ENCODE measurements around the gene SLIT3. TPM values are rescaled to one million over a fixed set of nuclear protein-coding genes. Genes with fewer than 3 reads are reported as not detected.

Gene SLIT3
- total RNA-seq, 1 donor from 2014 or later = 0.75 TPM

DNA sequence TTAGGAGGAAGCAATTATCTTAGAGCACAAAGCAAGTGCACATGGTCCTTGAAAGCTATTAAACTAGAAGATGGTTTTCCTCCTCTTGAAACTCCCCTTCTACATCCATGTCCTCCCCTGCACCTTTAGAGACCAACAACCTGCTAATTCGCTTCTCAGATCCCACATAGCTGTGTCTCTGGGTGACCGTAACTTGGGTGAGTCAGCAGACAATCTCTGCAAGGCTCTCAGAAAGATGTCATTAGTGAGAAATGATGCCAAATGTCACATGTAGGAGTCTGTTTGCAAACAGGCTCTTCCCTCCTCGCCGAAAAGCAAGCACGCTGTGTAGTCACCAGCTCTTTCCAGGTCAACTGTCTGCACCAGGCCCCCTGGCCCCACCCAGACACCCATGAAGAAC, 291.8 kb downstream of the SLIT3 start:
- DNase-seq (ENCODE audit: low spot score) (no peak), ATAC-seq (no peak)

DNA sequence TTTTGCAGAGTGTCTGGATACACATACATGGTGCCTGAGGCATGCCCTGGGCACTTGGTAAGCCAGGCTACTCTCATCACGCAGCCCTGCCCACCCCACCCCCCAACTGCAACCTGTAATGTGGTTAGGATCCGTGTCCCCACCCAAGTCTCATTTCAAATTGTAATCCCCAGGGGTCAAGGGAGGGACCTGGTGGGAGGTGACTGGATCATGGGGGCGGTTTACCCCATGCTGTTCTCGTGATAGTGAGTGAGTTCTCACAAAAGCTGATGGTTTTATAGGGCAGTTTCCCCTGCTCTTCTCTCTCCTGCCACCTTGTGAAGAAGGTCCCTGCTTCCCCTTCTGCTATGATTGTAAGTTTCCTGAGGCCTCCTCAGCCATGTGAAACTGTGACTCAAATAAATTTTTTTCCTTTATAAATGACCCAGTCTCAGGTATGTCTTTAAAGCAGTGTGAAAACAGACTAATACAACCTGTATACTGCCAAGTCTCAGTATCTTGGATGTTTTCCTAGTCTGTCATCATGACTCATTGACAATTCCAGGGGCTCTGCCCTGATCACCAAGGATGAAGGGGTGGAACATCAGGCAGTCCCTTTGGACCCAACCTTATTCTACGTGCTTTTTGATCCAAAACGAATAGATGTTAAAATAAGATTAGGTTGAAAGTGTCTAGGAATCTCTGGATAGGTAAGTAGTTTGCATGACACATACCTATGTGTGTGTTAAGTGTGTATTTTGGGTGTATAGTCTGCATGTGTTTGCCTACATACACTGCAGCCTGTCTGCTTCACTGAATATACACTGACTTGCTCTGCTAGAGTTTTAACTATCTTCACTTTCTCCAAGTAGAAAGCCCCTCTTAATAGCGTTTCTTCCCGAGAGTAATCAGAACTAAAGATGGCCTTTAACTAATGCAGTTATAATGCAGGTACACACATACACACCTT, 293.8 kb downstream of the SLIT3 start:
- ATAC-seq = no peak
- DNase-seq (ENCODE audit: low spot score) = no peak

DNA sequence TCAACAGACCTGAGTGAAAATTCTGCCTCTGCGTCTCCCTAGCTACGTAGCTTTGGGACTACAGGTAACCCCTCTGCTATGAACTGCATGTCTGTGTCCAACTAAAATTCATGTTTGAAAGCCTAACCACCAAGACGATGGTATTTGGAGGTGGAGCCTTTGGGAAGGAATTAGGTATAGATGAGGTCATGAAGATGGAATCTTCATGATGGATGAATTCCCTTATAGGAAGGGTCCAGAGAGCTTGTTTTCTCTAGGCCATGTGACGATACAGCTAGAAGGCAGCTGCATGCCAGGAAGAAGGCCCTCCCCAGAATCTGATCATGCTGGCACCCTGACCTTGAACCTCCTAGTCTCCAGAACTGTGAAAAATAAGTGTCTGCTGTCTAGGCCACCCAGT, 296.4 kb downstream of the SLIT3 start:
- ATAC-seq (no peak), DNase-seq (ENCODE audit: low spot score) (no peak)

DNA sequence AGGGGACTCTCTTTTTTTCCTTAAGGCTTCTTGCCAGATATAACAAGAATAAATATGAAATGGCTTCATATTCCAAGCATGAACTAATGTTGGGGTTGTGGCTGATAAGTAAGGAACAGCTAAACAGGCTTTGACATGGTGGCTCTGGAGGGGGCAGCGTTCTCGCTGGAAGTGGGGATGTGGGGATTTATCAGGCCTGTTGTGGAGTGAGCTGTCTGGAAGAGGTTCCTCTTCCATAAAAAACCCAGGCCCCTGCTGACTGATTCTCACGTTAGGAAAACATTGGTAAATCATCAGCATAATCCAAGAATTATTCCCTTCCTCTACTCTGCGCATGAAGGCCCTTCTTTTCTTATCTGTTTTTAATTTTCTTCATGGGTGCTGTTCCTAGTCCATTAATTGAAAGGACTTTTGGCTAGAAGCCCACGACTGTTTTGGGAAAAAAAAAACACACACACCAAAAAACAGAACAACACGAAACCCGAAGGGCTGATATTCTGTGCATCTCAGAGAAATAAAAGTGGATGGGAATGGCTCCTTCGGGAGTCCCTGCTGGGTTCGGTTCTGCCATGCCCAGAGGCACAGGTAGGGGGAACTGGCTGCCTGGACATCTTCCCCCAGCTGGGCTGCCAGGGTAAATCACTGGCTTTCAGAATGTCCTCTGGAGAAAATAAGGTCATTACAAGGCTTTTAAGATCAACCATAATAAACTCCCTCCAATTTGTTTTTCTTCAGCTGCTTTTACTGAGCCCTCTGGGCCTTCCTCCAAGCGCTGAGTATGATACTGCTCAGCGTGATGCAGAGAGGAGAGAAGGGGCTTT, 297.0 kb downstream of the SLIT3 start:
- ATAC-seq = no peak
- DNase-seq (ENCODE audit: low spot score) = no peak

DNA sequence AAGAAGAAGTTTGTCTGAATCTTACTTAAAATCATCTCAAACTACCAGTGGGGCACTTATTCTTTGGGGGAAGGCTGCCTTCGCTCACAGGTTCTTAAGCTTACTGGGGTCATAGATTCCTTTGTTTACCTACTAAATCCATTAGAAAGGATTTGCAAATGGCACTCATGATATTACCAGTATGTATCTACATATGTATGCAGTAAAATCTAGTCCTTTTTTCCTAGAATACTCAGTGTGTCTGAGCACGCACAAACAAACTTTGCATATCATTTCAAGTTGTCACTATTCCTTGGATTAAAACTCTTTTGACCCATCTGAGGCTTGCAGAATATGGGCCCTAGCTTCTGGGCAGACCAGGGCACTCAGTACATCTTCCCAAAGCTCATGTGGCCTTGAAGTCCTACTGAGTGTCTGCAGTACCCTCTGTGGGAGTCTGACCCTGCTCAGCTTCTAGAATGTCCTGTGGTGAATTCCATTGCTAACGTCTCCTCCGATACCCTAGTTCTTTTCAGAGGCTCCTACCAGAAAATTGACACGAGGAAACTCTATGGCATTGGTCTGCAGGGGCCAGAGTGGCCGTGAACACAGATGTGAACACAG, 297.9 kb downstream of the SLIT3 start:
- ATAC-seq (no peak), DNase-seq (ENCODE audit: low spot score) (no peak)

DNA sequence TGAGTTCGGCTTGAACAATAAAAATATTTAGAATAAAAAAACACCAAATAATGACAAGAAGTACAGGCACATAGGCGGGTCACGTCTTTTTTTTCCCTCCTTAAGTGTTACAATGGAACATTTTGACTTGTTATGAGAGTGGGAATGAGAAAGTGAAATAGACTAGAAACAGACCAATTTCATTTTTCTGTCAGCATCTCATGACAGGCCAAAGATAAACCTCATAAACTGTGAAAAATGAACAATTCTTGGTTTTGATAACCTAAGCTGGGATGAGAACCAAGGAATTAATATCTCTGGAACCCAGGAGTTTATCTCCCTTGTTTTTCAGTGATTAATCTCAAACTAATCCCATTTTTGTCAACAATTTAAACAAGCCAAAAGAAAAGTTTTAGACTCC, 299.5 kb downstream of the SLIT3 start:
- ATAC-seq (no peak), DNase-seq (ENCODE audit: low spot score) (no peak)

DNA sequence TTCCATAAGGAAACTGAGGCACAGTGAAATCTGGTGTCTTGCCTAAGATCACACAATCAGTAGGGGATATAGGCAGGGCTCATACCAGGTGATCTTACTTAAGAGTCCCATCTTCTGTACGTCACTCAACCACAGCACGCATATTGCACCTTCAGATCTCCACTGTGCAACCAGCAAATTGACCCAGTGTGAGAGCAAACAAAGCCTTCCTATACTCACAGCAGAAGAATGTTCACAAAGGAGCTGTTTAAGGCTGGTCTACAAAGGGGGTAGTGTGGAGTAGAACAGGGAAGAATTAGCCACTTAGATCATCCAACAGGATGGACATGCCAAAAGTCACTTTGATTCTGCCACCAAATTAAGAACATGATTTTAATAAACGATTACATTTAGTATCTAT, 305.9 kb downstream of the SLIT3 start:
- DNase-seq (ENCODE audit: low spot score) (no peak), ATAC-seq (no peak)

DNA sequence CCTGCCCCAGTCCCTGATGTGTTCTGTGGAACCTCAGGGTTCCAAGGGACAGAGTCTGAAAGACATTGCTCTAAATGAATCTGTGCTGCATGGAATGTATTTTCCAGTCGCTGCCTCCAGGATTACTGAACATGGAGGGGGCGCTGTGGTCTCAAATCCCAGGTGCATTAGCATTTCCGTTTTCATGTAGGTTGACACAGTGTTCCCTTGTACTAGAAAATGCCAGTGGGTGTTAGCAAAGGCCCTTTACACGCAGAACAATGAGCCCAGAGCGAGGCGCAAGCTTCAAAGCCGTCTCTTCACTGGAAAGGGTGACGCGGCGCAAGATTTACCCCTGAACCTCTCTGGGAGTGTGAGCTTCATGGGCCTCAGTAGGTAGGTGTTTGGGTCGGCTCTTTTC, 308.3 kb downstream of the SLIT3 start:
- DNase-seq (ENCODE audit: low spot score) (no peak), ATAC-seq (no peak)

DNA sequence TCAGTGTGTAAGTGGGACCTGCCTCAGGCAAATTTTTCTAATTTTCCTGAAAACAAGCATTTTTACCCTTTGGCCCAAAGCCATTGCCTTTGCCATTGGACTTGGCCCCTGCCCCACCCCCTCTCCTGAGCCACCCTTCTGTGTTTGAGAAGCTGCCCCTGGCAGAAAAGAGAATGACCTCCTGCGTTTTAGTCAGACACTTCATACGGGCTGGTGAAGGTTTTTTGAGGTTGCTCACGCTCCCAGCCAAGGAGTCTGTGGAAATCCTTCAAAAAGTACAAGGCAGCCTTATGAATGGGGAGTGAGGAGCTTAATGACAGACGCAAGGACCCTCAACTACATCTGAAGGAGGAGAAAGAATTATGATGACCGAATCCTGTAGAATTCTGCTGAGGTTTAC, 308.9 kb downstream of the SLIT3 start:
- no peak for DNase-seq (ENCODE audit: low spot score)
- no peak for ATAC-seq

DNA sequence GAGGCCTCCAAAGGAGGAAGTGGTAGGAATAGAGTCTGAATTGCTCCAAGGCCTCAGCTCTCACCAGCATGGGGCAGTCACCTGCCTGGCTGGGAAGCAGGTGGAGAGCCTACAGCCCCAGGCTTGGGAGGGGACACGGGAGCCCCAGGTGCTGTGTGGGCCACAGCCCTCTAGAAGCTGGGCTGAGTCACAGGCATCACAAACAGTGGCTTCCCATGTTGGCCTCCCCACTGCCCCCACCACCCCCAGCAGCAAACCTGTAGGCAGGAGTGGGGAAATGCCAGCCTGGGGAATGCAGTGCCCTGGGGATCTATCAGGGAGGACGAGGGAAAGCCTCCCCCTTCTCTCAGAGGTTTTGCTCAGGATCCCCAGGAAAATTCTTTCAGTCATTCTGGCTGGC, 309.6 kb downstream of the SLIT3 start:
- DNase-seq (ENCODE audit: low spot score) (no peak), ATAC-seq (no peak)

DNA sequence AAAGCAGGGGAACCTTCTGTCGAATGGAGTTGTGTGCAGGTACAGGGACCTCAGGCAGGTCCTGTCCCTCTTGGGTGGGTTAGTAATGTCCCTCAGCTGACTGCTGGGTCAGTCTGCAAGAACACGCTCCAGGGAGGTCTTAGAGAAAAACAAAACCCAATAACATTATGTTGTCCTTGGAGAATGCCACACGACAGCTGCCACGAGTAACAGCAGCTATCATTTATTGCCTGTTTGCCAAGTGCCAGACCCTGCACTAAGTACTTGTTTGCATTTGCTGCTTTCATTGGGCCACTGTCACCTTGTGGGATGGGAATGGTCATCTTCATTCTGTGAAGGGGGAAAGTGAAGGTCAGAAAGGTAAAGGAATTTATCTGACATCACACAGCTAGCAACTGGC, 310.3 kb downstream of the SLIT3 start:
- ATAC-seq = no peak
- no peak for DNase-seq (ENCODE audit: low spot score)

DNA sequence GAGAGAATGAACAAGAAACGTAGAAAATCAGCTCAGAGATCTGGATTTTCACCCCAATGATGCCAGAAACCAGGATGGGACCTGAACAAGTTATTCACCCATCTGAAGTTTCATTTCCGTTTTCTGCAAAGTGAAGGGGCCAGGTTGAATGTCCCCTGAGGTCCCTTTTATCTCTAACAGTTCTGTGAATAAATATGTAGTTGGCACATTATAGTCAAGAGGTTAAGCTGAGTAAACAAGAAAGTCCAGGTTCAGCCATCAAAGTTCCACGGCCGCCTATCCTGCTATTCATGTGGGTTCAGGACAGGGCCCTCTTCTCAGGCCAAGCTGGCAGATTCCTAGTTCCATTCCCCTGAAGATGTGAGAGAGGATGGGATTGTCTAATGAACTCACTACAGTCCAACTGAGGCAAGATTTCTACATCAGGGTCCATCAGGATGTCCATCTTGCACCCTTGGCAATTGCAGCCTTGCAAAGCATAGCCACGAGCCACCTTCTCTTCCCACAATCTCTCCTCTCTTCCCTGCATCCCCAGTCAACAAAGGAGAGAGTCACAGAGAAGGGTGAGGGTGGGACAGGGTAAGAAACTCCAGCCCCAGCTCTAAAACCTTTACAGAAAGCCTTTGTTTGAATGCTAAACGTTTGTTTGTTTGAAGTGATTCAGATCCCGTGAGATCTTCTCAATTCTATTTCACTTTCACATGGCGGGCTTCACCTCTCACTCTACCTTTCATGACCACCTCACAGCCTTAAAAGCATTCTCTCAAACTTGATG, 311.0 kb downstream of the SLIT3 start:
- DNase-seq (ENCODE audit: low spot score) = peak; percentile 49

DNA sequence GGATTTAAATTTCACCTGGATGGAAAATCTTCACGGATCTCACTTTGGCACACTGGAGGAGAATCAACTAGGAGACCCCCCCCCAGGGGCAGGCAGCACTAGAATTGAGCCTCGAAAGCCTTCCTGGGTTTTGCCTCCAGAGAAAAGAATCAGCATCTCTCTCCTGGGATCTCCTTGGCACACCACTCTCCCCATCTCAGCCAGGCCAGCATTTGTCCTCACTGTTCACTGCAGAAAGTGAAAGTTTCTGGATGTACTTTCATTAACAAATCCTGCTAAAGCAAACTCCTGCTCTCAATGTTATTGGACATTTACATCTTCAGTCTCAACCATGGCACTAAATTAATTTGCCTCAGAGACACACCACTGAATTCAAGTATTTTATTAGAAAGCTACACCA, 312.2 kb downstream of the SLIT3 start:
- DNase-seq (ENCODE audit: low spot score) (no peak), ATAC-seq (no peak)

More for the DNA sequence above, 311.0 kb downstream of the SLIT3 start:
- peak; percentile 76 for ATAC-seq

DNA sequence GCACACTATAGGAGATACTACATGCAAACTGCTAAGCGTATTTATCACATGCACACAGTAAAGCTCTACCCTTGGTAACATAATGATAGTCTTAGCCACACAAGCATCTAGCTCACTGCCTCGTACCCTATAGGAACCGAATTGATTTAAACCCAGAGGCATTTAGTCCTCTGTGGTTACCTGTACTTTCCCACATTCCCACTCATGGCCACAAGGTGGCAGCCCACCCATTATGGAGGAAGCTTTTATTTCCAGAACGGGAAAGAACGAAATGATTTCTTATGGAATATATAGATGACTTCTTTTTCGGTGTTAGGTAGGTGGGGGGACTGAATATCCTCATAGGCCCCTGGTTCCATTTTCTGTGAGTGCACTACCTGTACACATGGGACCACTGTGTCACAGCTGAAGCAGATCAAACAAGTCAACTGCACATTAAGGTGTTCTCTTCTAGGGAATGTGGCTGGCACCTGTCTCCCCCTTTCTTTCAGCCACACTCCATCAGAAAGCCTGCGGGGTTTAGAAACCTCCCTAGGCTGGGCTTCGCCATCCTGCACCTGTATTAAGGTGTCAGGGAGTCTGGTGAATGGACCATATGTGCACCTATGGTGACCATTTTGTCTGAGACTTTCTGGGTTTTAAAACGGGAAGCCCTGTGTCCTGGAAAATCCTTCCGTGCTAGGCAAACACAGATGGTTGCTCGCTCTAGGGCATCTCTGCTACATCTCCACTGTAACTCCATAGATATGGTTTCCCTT, 313.2 kb downstream of the SLIT3 start:
- peak; percentile 64 for DNase-seq (ENCODE audit: low spot score)
- ATAC-seq = peak; percentile 91

DNA sequence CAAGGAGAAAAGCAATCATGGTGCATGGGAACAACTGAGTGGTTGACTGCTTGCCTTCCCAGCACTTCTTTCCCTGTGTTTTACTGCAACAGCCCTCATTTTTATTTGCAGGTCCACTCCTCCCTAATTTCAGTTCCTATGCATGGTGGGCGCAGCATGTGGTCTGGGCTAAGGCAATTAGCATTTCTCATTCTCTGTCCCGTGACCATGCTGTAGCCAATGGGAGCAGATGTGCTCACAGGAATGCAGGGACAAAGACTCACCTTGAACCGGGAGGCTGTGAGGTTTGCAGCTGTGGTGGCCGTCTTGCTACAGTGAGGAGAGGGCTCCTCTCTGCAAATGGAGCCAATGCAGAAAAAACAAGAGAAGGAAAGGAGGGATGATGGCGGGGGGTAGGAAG, 315.5 kb downstream of the SLIT3 start:
- no peak for ATAC-seq

DNA sequence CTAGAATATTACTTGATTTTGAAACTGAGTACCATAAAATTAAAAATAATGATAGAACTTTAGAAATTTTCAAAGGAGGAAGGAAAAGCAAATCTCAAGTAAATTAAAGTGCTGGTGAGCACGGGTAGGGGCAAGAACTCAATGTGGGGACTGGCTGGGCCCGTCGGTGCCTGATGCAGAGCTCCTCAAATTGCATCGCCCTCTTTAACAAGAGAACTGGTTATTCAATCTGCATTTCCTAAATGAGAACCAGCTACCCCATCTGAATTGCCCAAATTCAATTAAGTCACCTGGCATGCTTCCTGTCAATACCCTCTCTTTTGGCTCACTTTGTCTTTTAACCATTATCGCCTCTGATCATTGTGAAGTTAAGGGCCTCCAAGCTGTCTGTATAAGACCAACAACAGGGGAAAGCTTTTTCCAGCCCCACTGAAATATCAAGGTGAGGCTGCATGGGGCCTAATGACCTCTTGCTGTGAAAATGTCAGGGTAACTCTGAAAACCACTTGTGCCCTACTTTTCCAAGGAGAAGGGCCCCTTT, 316.7 kb downstream of the SLIT3 start:
- DNase-seq (ENCODE audit: low spot score) (no peak), ATAC-seq (no peak)

More for the DNA sequence above, 315.5 kb downstream of the SLIT3 start:
- no peak for DNase-seq (ENCODE audit: low spot score)

DNA sequence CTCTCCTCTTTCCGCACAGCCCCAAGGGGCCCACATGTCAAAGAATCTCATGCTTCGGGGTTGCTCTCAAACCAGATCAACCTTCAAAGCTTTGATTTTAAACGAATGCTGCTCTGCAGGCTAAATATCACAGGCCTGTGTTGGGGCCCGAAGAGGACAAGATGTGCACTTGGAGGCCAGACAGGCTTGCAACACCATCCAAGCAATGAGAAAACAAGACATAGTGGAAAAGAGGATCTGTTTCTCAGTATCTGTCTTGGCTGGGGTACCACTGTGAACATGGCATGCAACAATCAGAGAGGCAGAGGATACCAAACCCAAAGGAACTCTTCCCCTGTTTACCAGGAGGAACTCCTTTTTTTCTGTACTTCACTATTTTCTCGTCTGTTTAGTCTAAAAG, 321.8 kb downstream of the SLIT3 start:
- DNase-seq (ENCODE audit: low spot score) (no peak), ATAC-seq (no peak)

DNA sequence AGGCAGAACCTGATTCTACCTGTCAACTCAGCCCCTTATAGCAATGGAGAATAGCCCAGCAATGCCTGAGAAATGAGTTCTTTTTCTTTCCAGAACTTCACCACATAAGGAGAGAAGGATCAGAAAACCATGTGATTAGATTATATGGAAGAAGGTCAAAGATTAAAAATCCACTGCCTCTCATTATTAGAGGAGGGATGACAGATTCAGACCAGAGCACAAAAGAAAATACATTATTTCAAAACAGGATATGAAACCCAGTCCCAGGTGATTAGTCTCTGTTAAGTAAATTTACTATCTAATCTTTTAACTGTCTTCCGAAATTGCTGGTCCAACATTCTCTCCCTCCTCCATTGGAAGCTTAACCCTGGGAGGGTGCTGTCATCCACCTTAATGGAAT, 322.4 kb downstream of the SLIT3 start:
- no peak for ATAC-seq
- no peak for DNase-seq (ENCODE audit: low spot score)

DNA sequence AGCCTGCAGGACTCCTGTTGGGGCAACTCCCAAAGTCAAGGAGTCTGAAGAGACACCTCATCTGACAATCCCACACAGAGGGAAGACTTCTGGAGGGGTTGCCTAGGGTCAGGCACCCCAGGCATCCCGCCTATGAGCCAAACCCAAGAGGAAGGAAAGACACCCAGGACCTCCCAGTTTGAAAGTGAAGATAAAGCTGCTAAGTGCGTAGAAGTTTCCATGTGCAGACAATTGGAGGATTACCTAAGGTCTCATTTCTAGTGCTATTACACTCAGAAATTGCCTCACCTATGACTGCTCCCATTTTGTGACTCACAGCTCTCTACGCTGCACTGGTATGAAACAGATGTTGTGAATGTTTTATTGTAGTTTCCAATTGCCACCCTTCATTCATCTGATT, 322.9 kb downstream of the SLIT3 start:
- DNase-seq (ENCODE audit: low spot score) (no peak), ATAC-seq (no peak)

Measured in left lobe of liver (tissue), 2 donors.